T-helper 2 cell treated with Interferon-gamma antibody and Interleukin-4, amounts not matched to agents 100 ng/mL and 5 ng/mL, for 36 hours (primary cell): ENCODE data around the gene POU2AF1. TPM values are rescaled to one million over a fixed set of nuclear protein-coding genes. Genes with fewer than 3 reads are reported as not detected.

ENCODE experiments used
- intact Hi-C: fragments of 100-400 bp; cut with micrococcal nuclease; formaldehyde crosslinking; loops from one replicate; pipeline ENCODE4 v1.15.1; 2023
- total RNA-seq: library from RNA; stranded (reverse); gene quantifications from 2 replicates; pipeline ENCODE4 v1.2.3, GENCODE V29; 2022

The POU2AF1 gene
- total RNA-seq, 1 donor from 2014 or later, result 3.3 TPM

- intact Hi-C loops, result no loop called here
These were observed 9.3 kb upstream of the POU2AF1 start for GRCh38 chr11:111388420-111388819.

GRCh38 chr11:111387363-111387762 is 8.3 kb upstream of the POU2AF1 start:
- intact Hi-C loops, result no loop called here

GRCh38 chr11:111386611-111387150 is 7.6 kb upstream of the POU2AF1 start:
- intact Hi-C loops, result no loop called here

GRCh38 chr11:111384494-111384893 is 5.4 kb upstream of the POU2AF1 start:
- intact Hi-C loops, result no loop called here

- intact Hi-C loops, result no loop called here
These were observed 3.4 kb upstream of the POU2AF1 start for GRCh38 chr11:111382451-111382850.

GRCh38 chr11:111379602-111380136 is 594 bp upstream of the POU2AF1 start:
- intact Hi-C loops, result no loop called here

- intact Hi-C loops, result no loop called here
These were observed 752 bp downstream of the POU2AF1 start for GRCh38 chr11:111378185-111378860.

- intact Hi-C loops, result loop anchor here (2.0 kb wide), 1 partner anchor 38 kb away; no protein-coding TSS in a partner anchor
These were observed 2.7 kb downstream of the POU2AF1 start for GRCh38 chr11:111376181-111376871.

GRCh38 chr11:111373590-111373989 is 5.5 kb downstream of the POU2AF1 start:
- intact Hi-C loops, result no loop called here

- intact Hi-C loops, result no loop called here
These were observed 6.5 kb downstream of the POU2AF1 start for GRCh38 chr11:111372538-111372937.

- intact Hi-C loops, result no loop called here
These were observed 8.0 kb downstream of the POU2AF1 start for GRCh38 chr11:111370902-111371578.

- intact Hi-C loops, result no loop called here
These were observed 8.7 kb downstream of the POU2AF1 start for GRCh38 chr11:111370270-111370901.

GRCh38 chr11:111368285-111368560 is 10.9 kb downstream of the POU2AF1 start:
- intact Hi-C loops, result no loop called here

GRCh38 chr11:111367411-111368284 is 11.4 kb downstream of the POU2AF1 start:
- intact Hi-C loops, result no loop called here

- intact Hi-C loops, result no loop called here
These were observed 12.3 kb downstream of the POU2AF1 start for GRCh38 chr11:111366560-111367410.

GRCh38 chr11:111365722-111366559 is 13.1 kb downstream of the POU2AF1 start:
- intact Hi-C loops, result no loop called here

GRCh38 chr11:111364503-111364902 is 14.6 kb downstream of the POU2AF1 start:
- intact Hi-C loops, result no loop called here

- intact Hi-C loops, result no loop called here
These were observed 15.1 kb downstream of the POU2AF1 start for GRCh38 chr11:111363985-111364384.
